ENCODE data around the gene LITAFD. TPM values are rescaled to one million over a fixed set of nuclear protein-coding genes. Genes with fewer than 3 reads are reported as not detected.

The LITAFD gene
- total RNA-seq, 1 experiment from 2014 or later = not detected

DNA sequence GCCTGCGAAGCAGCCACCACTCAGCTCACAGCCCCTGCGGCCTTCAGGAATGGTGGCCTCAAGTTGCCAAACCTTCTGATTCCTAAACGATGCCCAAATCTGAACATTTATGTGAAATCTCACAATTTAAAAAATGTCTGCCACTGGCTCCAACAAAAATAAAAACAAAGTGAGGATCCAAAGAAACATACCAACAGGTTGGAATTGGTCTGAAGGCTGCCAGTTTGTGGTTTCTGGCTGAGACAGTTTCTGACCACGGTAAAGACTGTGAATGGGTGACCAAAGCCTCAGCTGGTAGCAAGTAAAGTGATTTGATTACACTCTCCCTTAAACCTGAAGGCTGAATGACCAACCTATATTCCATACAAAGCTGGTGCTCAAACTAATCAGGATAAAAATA is 24.9 kb downstream of the LITAFD start:
- no peaks in the 10 kb centered on the region for H3K9me2 ChIP-seq (ENCODE audit: insufficient read depth)
- H3K36me3 ChIP-seq (ENCODE audit: control insufficient read depth in 1 of 2, insufficient read depth in 2 of 2, low read length in 2 of 2) = peaks cover 34 to 48% of the 10 kb centered on the region in 2 experiments
- intact Hi-C loops (cut with micrococcal nuclease) = loop anchor here (10.0 kb wide), 1 partner anchor 128 kb away; no protein-coding TSS in a partner anchor
- TF ChIP-seq TCF7L2 (IDR thresholded peaks at IDR 0.05; ENCODE audit: borderline replicate concordance, extremely low read depth, insufficient read depth, insufficient read length) = no peak
- TF ChIP-seq POLR2A (IDR thresholded peaks at IDR 0.05; ENCODE audit: borderline replicate concordance, extremely low read depth, insufficient read depth, insufficient read length) = no peak
- TF ChIP-seq, protein P1, sequence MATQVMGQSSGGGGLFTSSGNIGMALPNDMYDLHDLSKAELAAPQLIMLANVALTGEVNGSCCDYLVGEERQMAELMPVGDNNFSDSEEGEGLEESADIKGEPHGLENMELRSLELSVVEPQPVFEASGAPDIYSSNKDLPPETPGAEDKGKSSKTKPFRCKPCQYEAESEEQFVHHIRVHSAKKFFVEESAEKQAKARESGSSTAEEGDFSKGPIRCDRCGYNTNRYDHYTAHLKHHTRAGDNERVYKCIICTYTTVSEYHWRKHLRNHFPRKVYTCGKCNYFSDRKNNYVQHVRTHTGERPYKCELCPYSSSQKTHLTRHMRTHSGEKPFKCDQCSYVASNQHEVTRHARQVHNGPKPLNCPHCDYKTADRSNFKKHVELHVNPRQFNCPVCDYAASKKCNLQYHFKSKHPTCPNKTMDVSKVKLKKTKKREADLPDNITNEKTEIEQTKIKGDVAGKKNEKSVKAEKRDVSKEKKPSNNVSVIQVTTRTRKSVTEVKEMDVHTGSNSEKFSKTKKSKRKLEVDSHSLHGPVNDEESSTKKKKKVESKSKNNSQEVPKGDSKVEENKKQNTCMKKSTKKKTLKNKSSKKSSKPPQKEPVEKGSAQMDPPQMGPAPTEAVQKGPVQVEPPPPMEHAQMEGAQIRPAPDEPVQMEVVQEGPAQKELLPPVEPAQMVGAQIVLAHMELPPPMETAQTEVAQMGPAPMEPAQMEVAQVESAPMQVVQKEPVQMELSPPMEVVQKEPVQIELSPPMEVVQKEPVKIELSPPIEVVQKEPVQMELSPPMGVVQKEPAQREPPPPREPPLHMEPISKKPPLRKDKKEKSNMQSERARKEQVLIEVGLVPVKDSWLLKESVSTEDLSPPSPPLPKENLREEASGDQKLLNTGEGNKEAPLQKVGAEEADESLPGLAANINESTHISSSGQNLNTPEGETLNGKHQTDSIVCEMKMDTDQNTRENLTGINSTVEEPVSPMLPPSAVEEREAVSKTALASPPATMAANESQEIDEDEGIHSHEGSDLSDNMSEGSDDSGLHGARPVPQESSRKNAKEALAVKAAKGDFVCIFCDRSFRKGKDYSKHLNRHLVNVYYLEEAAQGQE (IDR thresholded peaks at IDR 0.05; ENCODE audit: low read depth) = no peak
- TF ChIP-seq SIN3A (IDR thresholded peaks at IDR 0.05; ENCODE audit: low read depth) = no peak
- no peak for TF ChIP-seq EGR1 (IDR thresholded peaks at IDR 0.05; ENCODE audit: low read depth)
- no peak for TF ChIP-seq CEBPB (IDR thresholded peaks at IDR 0.05; ENCODE audit: low read depth)
- no peak for TF ChIP-seq JUND (IDR thresholded peaks at IDR 0.05)
- TF ChIP-seq CBX3 (IDR thresholded peaks at IDR 0.05; ENCODE audit: low read depth) = no peak
- TF ChIP-seq SP1 (IDR thresholded peaks at IDR 0.05; ENCODE audit: low read depth) = no peak
- no peak for TF ChIP-seq EZH2phosphoT487 (IDR thresholded peaks at IDR 0.05; ENCODE audit: borderline replicate concordance)
- no peak for TF ChIP-seq YY1 (IDR thresholded peaks at IDR 0.05; ENCODE audit: extremely low read depth, insufficient replicate concordance, low read depth, low read length)
- no peak for TF ChIP-seq ELF1 (IDR thresholded peaks at IDR 0.05; ENCODE audit: borderline replicate concordance, low read depth)
- TF ChIP-seq EZH2 (IDR thresholded peaks at IDR 0.05) = no peak
- TF ChIP-seq CTCF (IDR thresholded peaks at IDR 0.05 in 2 of 3, conservative IDR thresholded peaks at IDR 0.05 in 1 of 3; ENCODE audit: borderline replicate concordance in 1 of 3, insufficient read depth in 1 of 3, low read depth in 2 of 3, low read length in 2 of 3) = no peak
- TF ChIP-seq, protein P2, sequence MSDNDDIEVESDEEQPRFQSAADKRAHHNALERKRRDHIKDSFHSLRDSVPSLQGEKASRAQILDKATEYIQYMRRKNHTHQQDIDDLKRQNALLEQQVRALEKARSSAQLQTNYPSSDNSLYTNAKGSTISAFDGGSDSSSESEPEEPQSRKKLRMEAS (IDR thresholded peaks at IDR 0.05) = no peak
- TF ChIP-seq ZFX (IDR thresholded peaks at IDR 0.05) = no peak
- no peak for TF ChIP-seq RAD21 (IDR thresholded peaks at IDR 0.05; ENCODE audit: low read depth)
- DNase-seq (ENCODE audit: low read depth, low spot score) (no peak), ATAC-seq (no peak)
- no peak overlapping the region for H2AFZ ChIP-seq (ENCODE audit: low read depth, low read length, poor library complexity, severe bottlenecking)
- H3K4me2 ChIP-seq (ENCODE audit: low read length) = no peak overlapping the region
- H3K9me3 ChIP-seq (ENCODE audit: control insufficient read depth in 1 of 2, insufficient read depth in 1 of 2, low read depth in 1 of 2, low read length in 2 of 2) = no peaks in the 10 kb centered on the region
- H3K4me1 ChIP-seq (ENCODE audit: control insufficient read depth in 1 of 2, insufficient read depth in 2 of 2, low read length in 2 of 2) = no peaks in the 10 kb centered on the region
- peaks cover 41% of the 10 kb centered on the region for H3K79me2 ChIP-seq (ENCODE audit: insufficient read depth, low read length)
- no peaks in the 10 kb centered on the region for H3K27me3 ChIP-seq (ENCODE audit: insufficient read depth, low read length)
- no peak overlapping the region for H3K4me3 ChIP-seq (replicated peaks in 1 of 2; ENCODE audit: low read depth in 1 of 2, low read length in 2 of 2)
- no peak overlapping the region for H3K27ac ChIP-seq (ENCODE audit: low read depth, low read length)
- no peak overlapping the region for H3K9ac ChIP-seq (ENCODE audit: low read length)
- H4K20me1 ChIP-seq (ENCODE audit: insufficient read depth) = no peaks in the 10 kb centered on the region
- POLR2A ChIA-PET = no interaction called here
- BruUV-seq (replicated peaks) = no TSS peak
- RAD21 ChIA-PET (ENCODE audit: low non-redundant PET in 1 of 2, low total read pairs in 2 of 2, uncharacterized antibody in 2 of 2, unreplicated experiment in 2 of 2) = interaction anchor here in 1 of 2 experiments (0.6 kb wide), 1 partner anchor 225 kb away, joined by 5 read pairs; no protein-coding TSS in a partner anchor
- CTCF ChIA-PET = no interaction called here
